MM.1S (cell line): ENCODE results near the gene DCXR.

Experiments
- DNase-seq: peaks from one replicate; pipeline ENCODE4 v3.0.0-alpha.2; 2015
- H2AFZ ChIP-seq: fragments of 300-600 bp; sonication (generic); 2 replicates; pipeline ENCODE4 v1.6.0; 2016; ENCODE audit warnings: antibody characterized with exemption, low read length
- H3F3A ChIP-seq: fragments of 300-600 bp; sonication (generic); 2 replicates; pipeline ENCODE4 v1.6.1; 2016; ENCODE audit warnings: mild to moderate bottlenecking, antibody characterized with exemption, low read length, moderate library complexity, mixed read lengths; ENCODE audit not compliant: insufficient read depth
- H3K27ac ChIP-seq: fragments of 300-600 bp; sonication (generic); 2 replicates; pipeline ENCODE4 v1.5.1; 2016; ENCODE audit warnings: mild to moderate bottlenecking, low read length
- H3K27me3 ChIP-seq: fragments of 300-600 bp; sonication (generic); replicated peaks from 2 replicates; pipeline ENCODE4 v1.6.0; 2016; ENCODE audit warnings: low read length; ENCODE audit not compliant: insufficient read depth
- H3K36me3 ChIP-seq: fragments of 300-600 bp; sonication (generic); replicated peaks from 2 replicates; pipeline ENCODE4 v1.6.1; 2016; ENCODE audit warnings: mild to moderate bottlenecking, low read length, mixed read lengths; ENCODE audit not compliant: insufficient read depth
- H3K4me1 ChIP-seq: fragments of 300-600 bp; sonication (generic); 2 replicates; pipeline ENCODE4 v1.6.1; 2016; ENCODE audit warnings: low read length, mixed read lengths
- H3K4me2 ChIP-seq: fragments of 300-600 bp; sonication (generic); 2 replicates; pipeline ENCODE4 v1.6.0; 2016; ENCODE audit warnings: low read depth, low read length
- H3K4me3 ChIP-seq: fragments of 300-600 bp; sonication (generic); 2 replicates; pipeline ENCODE4 v1.5.1; 2016; ENCODE audit warnings: low read length, mixed read lengths
- H3K79me2 ChIP-seq: fragments of 300-600 bp; sonication (generic); 2 replicates; pipeline ENCODE4 v1.6.1; 2016; ENCODE audit warnings: mixed run types, low read length, mixed read lengths
- H3K9ac ChIP-seq: fragments of 300-600 bp; sonication (generic); 2 replicates; pipeline ENCODE4 v1.6.1; 2016; ENCODE audit warnings: low read length, mixed read lengths
- H3K9me2 ChIP-seq: fragments of 300-600 bp; sonication (generic); replicated peaks from 2 replicates; pipeline ENCODE4 v1.6.1; 2016; ENCODE audit warnings: mild to moderate bottlenecking, low read length, mixed read lengths; ENCODE audit not compliant: insufficient read depth
- H3K9me3 ChIP-seq: fragments of 300-600 bp; sonication (generic); replicated peaks from 2 replicates; pipeline ENCODE4 v1.6.1; 2016; ENCODE audit warnings: mild to moderate bottlenecking, low read length, mixed read lengths; ENCODE audit not compliant: insufficient read depth
- H4K20me1 ChIP-seq: fragments of 300-600 bp; sonication (generic); 2 replicates; pipeline ENCODE4 v1.6.1; 2016; ENCODE audit warnings: mild to moderate bottlenecking, low read length, moderate library complexity, mixed read lengths; ENCODE audit not compliant: insufficient read depth
- EZH2 ChIP-seq: fragments of 300-600 bp; sonication (generic); optimal IDR thresholded peaks from 2 replicates; pipeline ENCODE3; 2017; ENCODE audit warnings: low read depth, mild to moderate bottlenecking, antibody characterized with exemption, low read length, mixed read lengths
- EZH2phosphoT487 ChIP-seq: fragments of 300-600 bp; sonication (generic); IDR thresholded peaks from 2 replicates; pipeline ENCODE4 v1.6.1; 2018; ENCODE audit warnings: antibody characterized with exemption, low read length
- TF ChIP-seq, protein P1 (sequence below): fragments of 300-600 bp; sonication (generic); IDR thresholded peaks from 2 replicates; pipeline ENCODE4 v1.5.1; 2016; ENCODE audit warnings: antibody characterized with exemption, low read length, mixed read lengths

DCXR gene

GRCh38 chr17:82012261-82012639 lies 25.2 kb downstream of the DCXR start:
- no peaks in the 10 kb centered on the region for H3K36me3 ChIP-seq

DNA sequence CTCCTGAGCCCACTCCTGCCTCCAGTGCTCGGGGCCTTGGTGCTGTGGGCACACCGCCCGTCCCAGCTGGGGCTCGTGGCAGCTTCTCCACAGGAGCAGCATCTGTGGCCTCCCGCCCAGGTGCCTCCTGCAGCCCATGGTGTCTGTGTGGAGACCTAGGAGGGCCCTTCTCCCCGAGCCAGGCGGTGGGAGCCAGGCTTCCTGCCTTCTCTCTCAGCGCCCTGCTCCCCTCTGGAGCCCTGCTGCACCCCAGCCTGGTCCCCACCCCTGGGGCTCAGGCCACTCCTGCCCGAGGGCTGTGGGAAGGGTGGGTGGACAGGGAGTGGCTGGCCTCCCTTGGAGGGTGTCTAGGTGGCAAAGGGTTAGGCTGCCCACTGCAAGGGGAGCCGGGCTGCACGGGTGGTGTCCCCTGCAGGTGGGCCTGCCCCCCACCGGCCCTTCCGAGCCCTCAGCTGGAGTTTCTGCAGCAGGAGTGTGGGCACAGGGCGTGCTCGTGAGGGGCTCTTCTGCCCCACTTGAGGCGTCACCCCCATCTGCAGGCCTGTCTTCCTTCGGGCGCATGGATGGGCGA lies 25.8 kb downstream of the DCXR start:
- Histone ChIP-seq H3K9me2 (no peaks in the 10 kb centered on the region), H3K9ac (no peak overlapping the region), H4K20me1 (no peaks in the 10 kb centered on the region), H3K79me2 (no peaks in the 10 kb centered on the region), H3K27ac (no peak overlapping the region), H3K4me2 (no peak overlapping the region), H3K4me3 (no peak overlapping the region), H3K36me3 (no peaks in the 10 kb centered on the region), H3K9me3 (no peaks in the 10 kb centered on the region), H3F3A (no peaks in the 10 kb centered on the region), H3K4me1 (no peaks in the 10 kb centered on the region), H3K27me3 (no peaks in the 10 kb centered on the region), H2AFZ (no peak overlapping the region)
- DNase-seq: no peak
- TF ChIP-seq, protein P1, sequence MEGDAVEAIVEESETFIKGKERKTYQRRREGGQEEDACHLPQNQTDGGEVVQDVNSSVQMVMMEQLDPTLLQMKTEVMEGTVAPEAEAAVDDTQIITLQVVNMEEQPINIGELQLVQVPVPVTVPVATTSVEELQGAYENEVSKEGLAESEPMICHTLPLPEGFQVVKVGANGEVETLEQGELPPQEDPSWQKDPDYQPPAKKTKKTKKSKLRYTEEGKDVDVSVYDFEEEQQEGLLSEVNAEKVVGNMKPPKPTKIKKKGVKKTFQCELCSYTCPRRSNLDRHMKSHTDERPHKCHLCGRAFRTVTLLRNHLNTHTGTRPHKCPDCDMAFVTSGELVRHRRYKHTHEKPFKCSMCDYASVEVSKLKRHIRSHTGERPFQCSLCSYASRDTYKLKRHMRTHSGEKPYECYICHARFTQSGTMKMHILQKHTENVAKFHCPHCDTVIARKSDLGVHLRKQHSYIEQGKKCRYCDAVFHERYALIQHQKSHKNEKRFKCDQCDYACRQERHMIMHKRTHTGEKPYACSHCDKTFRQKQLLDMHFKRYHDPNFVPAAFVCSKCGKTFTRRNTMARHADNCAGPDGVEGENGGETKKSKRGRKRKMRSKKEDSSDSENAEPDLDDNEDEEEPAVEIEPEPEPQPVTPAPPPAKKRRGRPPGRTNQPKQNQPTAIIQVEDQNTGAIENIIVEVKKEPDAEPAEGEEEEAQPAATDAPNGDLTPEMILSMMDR: no peak
- TF ChIP-seq EZH2 (no peak), EZH2phosphoT487 (no peak)

More at GRCh38 chr17:82012261-82012639, 25.2 kb downstream of the DCXR start:
- no peaks in the 10 kb centered on the region for H3K9me3 ChIP-seq
- no peaks in the 10 kb centered on the region for H3K27me3 ChIP-seq
- no peak overlapping the region for H3K27ac ChIP-seq
- no peak overlapping the region for H3K4me3 ChIP-seq
- H4K20me1 ChIP-seq: no peaks in the 10 kb centered on the region
- no peaks in the 10 kb centered on the region for H3K9me2 ChIP-seq
- TF ChIP-seq, protein P1: no peak
- TF ChIP-seq EZH2phosphoT487 (no peak), EZH2 (no peak)
- H3K4me1 ChIP-seq: no peaks in the 10 kb centered on the region
- H3K79me2 ChIP-seq: no peaks in the 10 kb centered on the region
- no peak overlapping the region for H3K9ac ChIP-seq
- no peak overlapping the region for H3K4me2 ChIP-seq
- no peak overlapping the region for H2AFZ ChIP-seq
- DNase-seq: no peak
- H3F3A ChIP-seq: no peaks in the 10 kb centered on the region

- H3K9me3 ChIP-seq: no peaks in the 10 kb centered on the region
- H3K27ac ChIP-seq: no peak overlapping the region
- H3K4me3 ChIP-seq: no peak overlapping the region
- TF ChIP-seq EZH2 (no peak), EZH2phosphoT487 (no peak)
- TF ChIP-seq, protein P1: no peak
- no peak overlapping the region for H3K9ac ChIP-seq
- no peaks in the 10 kb centered on the region for H4K20me1 ChIP-seq
- no peaks in the 10 kb centered on the region for H3K4me1 ChIP-seq
- no peaks in the 10 kb centered on the region for H3K36me3 ChIP-seq
- DNase-seq: no peak
- no peaks in the 10 kb centered on the region for H3K79me2 ChIP-seq
- H3K27me3 ChIP-seq: no peaks in the 10 kb centered on the region
- no peaks in the 10 kb centered on the region for H3F3A ChIP-seq
- no peak overlapping the region for H2AFZ ChIP-seq
- no peak overlapping the region for H3K4me2 ChIP-seq
- no peaks in the 10 kb centered on the region for H3K9me2 ChIP-seq
These were observed 26.6 kb downstream of the DCXR start for GRCh38 chr17:82010575-82011525.
